Neural cell (in vitro differentiated cells): ENCODE data around the gene PCED1A.

Experiments used
- CTCF ChIP-seq: fragments of 450-650 bp; IDR thresholded peaks from 2 replicates; pipeline ENCODE4 v1.5.1; 2014; ENCODE audit warnings: antibody characterized with exemption, mild to moderate bottlenecking, moderate library complexity; ENCODE audit not compliant: poor library complexity, severe bottlenecking
- EP300 ChIP-seq: fragments of 450-650 bp; conservative IDR thresholded peaks from 2 replicates; pipeline ENCODE4 v1.6.1; 2014; ENCODE audit warnings: antibody characterized with exemption, mild to moderate bottlenecking, moderate library complexity; ENCODE audit not compliant: poor library complexity, severe bottlenecking
- TAF1 ChIP-seq: IDR thresholded peaks from 2 replicates; pipeline ENCODE4 v1.6.1; 2012; ENCODE audit warnings: low read depth
- TF ChIP-seq, protein P1 (sequence below): IDR thresholded peaks from 2 replicates; pipeline ENCODE4 v1.6.1; 2012; ENCODE audit warnings: borderline replicate concordance

DNA sequence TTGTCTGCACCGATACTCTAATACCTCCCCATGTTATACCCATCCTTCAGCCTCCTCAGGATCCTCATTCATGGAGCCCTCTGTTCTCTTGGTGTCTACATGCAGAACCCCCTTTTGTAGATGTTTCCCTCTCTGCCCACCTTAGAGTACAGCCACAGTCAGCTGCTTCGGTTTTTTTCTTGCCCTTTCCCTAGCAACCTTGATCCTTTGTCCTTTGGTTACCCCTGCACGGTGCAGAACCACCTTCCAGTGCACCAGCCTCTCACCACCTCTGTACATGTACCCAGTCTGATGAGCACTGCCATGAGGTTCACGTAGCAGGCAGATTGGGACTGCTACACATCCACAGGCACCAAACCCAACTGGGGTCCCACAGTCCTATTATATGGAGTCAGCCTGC is 7.3 kb upstream of the PCED1A start:
- TF ChIP-seq CTCF (no peak), TAF1 (no peak), EP300 (no peak)
- TF ChIP-seq, protein P1, sequence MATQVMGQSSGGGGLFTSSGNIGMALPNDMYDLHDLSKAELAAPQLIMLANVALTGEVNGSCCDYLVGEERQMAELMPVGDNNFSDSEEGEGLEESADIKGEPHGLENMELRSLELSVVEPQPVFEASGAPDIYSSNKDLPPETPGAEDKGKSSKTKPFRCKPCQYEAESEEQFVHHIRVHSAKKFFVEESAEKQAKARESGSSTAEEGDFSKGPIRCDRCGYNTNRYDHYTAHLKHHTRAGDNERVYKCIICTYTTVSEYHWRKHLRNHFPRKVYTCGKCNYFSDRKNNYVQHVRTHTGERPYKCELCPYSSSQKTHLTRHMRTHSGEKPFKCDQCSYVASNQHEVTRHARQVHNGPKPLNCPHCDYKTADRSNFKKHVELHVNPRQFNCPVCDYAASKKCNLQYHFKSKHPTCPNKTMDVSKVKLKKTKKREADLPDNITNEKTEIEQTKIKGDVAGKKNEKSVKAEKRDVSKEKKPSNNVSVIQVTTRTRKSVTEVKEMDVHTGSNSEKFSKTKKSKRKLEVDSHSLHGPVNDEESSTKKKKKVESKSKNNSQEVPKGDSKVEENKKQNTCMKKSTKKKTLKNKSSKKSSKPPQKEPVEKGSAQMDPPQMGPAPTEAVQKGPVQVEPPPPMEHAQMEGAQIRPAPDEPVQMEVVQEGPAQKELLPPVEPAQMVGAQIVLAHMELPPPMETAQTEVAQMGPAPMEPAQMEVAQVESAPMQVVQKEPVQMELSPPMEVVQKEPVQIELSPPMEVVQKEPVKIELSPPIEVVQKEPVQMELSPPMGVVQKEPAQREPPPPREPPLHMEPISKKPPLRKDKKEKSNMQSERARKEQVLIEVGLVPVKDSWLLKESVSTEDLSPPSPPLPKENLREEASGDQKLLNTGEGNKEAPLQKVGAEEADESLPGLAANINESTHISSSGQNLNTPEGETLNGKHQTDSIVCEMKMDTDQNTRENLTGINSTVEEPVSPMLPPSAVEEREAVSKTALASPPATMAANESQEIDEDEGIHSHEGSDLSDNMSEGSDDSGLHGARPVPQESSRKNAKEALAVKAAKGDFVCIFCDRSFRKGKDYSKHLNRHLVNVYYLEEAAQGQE = no peak
